Immature natural killer cell (primary cell): ENCODE results near the gene NTHL1. TPM values are rescaled to one million over a fixed set of nuclear protein-coding genes. Genes with fewer than 3 reads are reported as not detected.

ENCODE experiments used
- DNase-seq, 3 donors: peaks; one replicate each; pipeline ENCODE4 v3.0.0; 2022; ENCODE audit warnings: mixed read lengths in 1 of 3
- H3K27ac Mint-ChIP-seq, 6 donors: one replicate each; pipeline ENCODE4 v1.8.0; 2020; ENCODE audit warnings: mixed read lengths in 6 of 6, mild to moderate bottlenecking in 5 of 6, inconsistent platforms in 4 of 6, moderate library complexity in 3 of 6
- H3K27me3 Mint-ChIP-seq, 3 donors: one replicate each; pipeline ENCODE4 v1.8.0; 2020 to 2021; ENCODE audit warnings: low read depth in 3 of 3, mild to moderate bottlenecking in 3 of 3, mixed read lengths in 3 of 3, moderate library complexity in 3 of 3, inconsistent platforms in 1 of 3
- H3K36me3 Mint-ChIP-seq, 3 donors: one replicate each; pipeline ENCODE4 v1.8.0; 2020; ENCODE audit warnings: mixed read lengths in 3 of 3, inconsistent platforms in 2 of 3, mild to moderate bottlenecking in 2 of 3
- H3K4me1 Mint-ChIP-seq, 2 donors: one replicate each; pipeline ENCODE4 v1.8.0; 2020; ENCODE audit warnings: inconsistent platforms in 2 of 2, mild to moderate bottlenecking in 2 of 2, mixed read lengths in 2 of 2, moderate library complexity in 1 of 2
- H3K4me3 Mint-ChIP-seq, 5 donors: one replicate each; pipeline ENCODE4 v1.8.0; 2020; ENCODE audit warnings: mild to moderate bottlenecking in 5 of 5, mixed read lengths in 5 of 5, inconsistent platforms in 3 of 5, moderate library complexity in 3 of 5
- H3K9me3 Mint-ChIP-seq, 6 donors: one replicate each; pipeline ENCODE4 v1.8.0; 2020; ENCODE audit warnings: mild to moderate bottlenecking in 6 of 6, mixed read lengths in 6 of 6, inconsistent platforms in 4 of 6, moderate library complexity in 3 of 6
- polyA plus RNA-seq, 3 donors: library from polyadenylated mRNA; unstranded; fragments of 300-500 nt; fragmentation: Illumina TruSeq; gene quantifications; one replicate each; pipeline ENCODE4 v1.2.3, GENCODE V29; 2021

The NTHL1 gene
- polyA plus RNA-seq, 3 donors from 2014 or later: 26.4 to 31.6 (median 29.7) TPM

DNA sequence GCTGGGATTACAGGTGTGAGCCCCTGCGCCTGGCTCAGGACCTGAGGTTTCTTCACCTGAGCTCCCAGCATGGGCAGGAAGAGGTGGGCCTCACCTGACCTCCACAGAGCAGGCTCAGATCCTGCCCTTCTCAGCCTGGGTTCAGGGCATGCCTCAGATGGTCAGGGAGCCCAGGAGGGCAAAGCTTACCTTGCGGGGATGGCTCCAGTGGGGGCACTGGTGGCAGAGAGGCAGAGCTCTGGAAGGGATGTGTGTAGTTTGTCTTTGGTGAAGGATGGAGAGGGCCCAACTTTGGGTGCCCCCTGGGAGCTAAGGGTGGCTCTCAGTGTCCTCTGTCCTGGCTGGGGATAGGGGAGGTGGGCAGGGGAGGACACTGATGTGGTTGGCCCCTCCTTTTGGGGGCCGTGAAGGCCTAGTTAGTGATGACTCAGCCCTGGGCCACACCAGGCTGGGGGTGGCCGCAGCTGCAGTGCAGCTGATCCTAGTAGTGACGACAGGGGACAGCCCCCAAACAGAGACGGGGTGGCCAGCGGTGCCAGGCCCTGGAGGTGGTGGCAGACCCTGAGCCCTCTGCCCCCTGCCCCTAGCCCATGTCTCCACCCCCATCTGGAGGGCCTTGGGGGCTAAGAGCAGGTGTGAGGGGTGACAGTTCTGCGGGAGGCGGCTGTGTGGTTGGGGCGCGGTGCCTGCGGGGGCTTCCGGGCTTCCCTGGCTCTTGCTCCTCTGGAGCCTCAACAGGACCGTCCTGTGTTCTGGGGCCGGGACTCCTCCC lies 15.2 kb downstream of the NTHL1 start:
- Mint-ChIP-seq H3K4me3 (no peak overlapping the region), H3K36me3 (no peaks in the 10 kb centered on the region), H3K27me3 (peaks cover 0 to 7% (median 4%) of the 10 kb centered on the region in 3 donors), H3K4me1 (peaks cover 3 to 4% of the 10 kb centered on the region in 2 donors), H3K9me3 (no peaks in the 10 kb centered on the region), H3K27ac (no peak overlapping the region)
- DNase-seq: no peak

DNA sequence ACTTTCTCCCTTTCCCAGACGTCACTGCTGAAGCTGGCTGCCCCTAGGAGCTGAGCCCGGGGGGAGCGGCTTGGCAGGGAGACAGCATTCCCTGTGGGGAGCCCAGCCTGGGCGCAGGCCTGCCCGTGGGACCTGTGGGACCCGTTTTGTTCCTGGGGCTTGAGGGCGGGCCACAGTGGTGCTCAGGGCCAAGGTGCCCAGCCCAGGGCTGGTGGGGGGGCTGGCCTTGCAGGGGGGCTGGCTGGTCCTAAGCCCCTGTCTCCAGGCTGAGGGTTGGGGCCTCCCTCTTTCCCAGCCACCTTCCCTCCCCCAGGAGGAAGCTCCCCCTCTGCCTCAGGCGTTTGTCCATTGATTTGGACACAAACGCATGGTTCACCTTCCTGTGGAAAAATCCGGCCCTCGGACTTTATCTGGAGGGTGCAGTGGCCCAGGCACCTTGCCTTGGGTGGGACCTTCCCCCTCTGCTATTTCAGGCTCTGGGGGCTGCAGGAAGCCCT lies 16.5 kb downstream of the NTHL1 start:
- H3K4me3 Mint-ChIP-seq: no peak overlapping the region
- no peaks in the 10 kb centered on the region for H3K9me3 Mint-ChIP-seq
- no peak for DNase-seq
- no peaks in the 10 kb centered on the region for H3K36me3 Mint-ChIP-seq
- peaks cover 5% of the 10 kb centered on the region in 2 donors for H3K4me1 Mint-ChIP-seq
- H3K27ac Mint-ChIP-seq: no peak overlapping the region
- H3K27me3 Mint-ChIP-seq: peaks cover 0 to 5% (median 4%) of the 10 kb centered on the region in 3 donors

DNA sequence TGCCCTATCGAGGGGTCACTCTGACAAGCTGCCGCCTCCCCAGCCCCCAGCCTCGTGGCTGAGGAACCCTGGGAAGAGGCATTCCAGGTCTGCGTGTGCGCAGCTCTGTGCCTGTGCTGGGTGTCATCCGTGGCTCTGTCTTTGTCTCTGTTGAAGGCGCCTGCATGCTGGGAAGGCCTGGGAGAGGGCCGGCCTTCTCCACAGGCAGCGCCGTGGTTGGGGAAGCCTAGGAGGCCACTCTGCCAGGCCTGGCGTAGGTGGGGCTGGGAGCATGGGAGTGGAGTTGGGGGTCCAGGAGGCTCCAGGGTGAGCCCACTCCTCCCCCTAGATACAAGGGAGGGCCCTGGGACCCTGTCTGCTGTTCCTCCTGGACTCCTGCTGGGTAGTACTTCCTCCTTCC lies 17.6 kb downstream of the NTHL1 start:
- H3K4me1 Mint-ChIP-seq: peaks cover 5 to 6% of the 10 kb centered on the region in 2 donors
- no peaks in the 10 kb centered on the region for H3K36me3 Mint-ChIP-seq
- H3K4me3 Mint-ChIP-seq: no peak overlapping the region
- H3K27ac Mint-ChIP-seq: peak overlapping the region in 1 of 6 donors; percentile 12
- H3K27me3 Mint-ChIP-seq: peaks cover 0 to 5% (median 4%) of the 10 kb centered on the region in 3 donors
- DNase-seq: no peak
- H3K9me3 Mint-ChIP-seq: no peaks in the 10 kb centered on the region

DNA sequence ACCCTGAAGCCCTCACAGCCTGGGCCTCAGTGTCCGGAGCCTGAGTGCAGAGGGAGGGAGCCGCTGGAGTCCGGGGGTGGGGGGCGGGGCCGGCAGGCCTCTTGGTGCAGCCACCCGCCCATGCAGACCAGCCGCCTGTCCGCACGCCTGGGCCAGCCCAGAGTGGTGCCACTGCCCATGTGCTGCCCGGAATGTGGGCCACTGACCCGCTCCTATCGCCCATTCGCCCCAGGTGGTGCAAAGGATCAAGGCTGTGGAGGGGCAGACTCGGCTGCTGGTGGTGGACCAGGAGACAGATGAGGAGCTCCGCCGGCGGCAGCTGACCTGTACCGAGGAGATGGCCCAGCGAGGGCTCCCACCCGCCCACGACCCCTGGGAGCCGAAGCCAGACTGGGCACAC lies 18.3 kb downstream of the NTHL1 start:
- no peaks in the 10 kb centered on the region for H3K9me3 Mint-ChIP-seq
- no peak overlapping the region for H3K27ac Mint-ChIP-seq
- H3K27me3 Mint-ChIP-seq: peaks cover 0 to 4% (median 2%) of the 10 kb centered on the region in 3 donors
- H3K4me3 Mint-ChIP-seq: no peak overlapping the region
- H3K36me3 Mint-ChIP-seq: no peaks in the 10 kb centered on the region
- DNase-seq: no peak
- H3K4me1 Mint-ChIP-seq: peaks cover 7% of the 10 kb centered on the region in 2 donors

DNA sequence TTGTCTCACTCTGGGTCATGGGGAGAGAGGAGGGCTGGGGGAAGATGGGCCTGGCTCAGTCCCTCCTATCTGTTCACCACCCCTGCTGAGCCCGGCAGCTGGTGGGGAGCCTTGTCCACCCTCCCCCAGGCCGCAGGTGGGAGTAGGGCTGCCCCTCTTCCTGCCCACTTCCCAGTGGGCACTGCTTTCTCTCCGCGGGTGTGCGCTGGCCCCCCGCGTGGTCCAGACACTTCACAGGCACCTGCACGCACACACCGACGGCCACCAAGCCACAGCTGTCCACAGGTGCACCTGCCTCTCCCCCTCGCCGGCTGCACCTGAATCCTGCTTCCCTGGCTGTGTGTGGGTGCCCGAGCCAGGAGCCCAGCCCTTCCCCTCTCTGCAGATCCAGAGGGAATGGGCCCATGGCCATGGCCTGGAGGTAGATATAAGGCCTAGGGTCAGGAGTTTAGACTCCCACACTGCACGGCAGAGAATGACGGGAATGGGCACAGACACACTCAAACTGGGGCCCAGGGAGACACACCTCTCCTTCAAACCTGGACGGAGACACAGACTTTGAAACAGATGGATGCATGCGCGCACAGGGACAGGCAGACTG lies 18.9 kb downstream of the NTHL1 start:
- no peaks in the 10 kb centered on the region for H3K36me3 Mint-ChIP-seq
- no peak overlapping the region for H3K4me3 Mint-ChIP-seq
- no peak overlapping the region for H3K27ac Mint-ChIP-seq
- peaks cover 10 to 11% of the 10 kb centered on the region in 2 donors for H3K4me1 Mint-ChIP-seq
- no peak for DNase-seq
- no peaks in the 10 kb centered on the region for H3K9me3 Mint-ChIP-seq
- H3K27me3 Mint-ChIP-seq: peaks cover 0 to 4% (median 2%) of the 10 kb centered on the region in 3 donors

DNA sequence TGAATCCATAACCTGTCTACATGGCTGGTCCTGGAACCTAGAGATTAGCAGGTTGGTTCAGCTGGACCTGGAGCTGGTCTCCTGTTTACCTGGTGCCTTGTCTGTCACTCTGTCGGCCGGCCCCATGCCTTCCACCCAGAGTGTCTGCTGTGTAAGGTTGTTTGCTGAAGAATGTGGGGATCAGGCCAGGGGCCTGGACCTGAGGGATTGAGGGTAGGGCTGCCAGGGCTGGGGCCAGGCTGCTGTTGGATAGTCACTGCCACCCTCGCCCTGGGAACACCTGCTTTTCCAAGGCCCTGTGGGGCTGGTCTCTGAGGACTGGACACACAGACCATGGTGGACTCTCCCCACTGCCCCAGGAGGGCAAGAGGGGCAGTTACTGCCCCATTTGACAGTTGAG lies 19.5 kb downstream of the NTHL1 start:
- no peak overlapping the region for H3K27ac Mint-ChIP-seq
- H3K36me3 Mint-ChIP-seq: no peaks in the 10 kb centered on the region
- no peak for DNase-seq
- H3K27me3 Mint-ChIP-seq: peaks cover 2 to 5% (median 2%) of the 10 kb centered on the region in 3 donors
- H3K4me1 Mint-ChIP-seq: peaks cover 13 to 15% of the 10 kb centered on the region in 2 donors
- no peaks in the 10 kb centered on the region for H3K9me3 Mint-ChIP-seq
- H3K4me3 Mint-ChIP-seq: peak overlapping the region in 4 of 5 donors; percentile 79 to 86 (median 81)

DNA sequence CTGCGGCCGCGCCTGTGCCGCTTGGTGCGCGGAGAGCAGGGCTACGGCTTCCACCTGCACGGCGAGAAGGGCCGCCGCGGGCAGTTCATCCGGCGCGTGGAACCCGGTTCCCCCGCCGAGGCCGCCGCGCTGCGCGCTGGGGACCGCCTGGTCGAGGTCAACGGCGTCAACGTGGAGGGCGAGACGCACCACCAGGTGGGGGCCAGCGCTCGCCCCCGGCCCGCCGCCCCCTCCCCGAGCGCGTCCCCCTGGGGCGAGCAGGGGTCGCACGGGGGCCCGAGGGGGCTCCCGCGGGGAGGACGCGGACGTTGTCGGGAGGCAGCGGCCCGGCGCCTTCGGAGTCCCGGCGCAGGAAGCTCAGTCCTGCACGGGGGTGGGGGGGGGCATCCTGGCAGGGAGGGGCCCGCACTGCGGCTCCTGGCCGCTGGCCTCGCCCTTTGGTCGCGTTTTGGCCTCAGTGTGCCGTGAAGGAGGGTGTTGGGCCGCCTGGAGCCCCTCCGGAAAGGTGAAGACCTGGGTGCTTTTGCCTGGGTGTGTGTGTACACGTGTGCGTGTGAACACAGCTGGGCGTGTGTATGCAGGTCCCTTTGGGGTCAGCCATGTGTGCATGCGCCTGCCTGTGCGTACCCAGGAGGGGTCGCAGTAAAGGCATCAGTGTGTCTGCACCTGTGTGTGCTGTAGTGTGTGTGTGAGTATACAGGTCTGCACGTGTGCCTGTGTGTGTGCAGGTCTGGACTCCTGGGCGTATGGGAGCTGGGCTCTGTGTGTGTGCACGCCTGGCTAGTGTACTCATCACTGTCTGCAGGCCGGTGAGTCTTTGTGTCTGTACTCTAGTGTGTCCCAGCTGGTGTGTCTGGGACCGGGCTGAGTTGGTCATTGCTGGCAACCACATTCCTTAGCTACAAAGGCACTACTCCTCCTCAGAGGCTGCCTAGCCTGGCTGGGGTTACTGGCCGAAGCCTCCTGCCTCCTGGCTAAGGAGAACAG lies 20.3 kb downstream of the NTHL1 start:
- Mint-ChIP-seq H3K27me3 (peaks cover 4 to 10% (median 6%) of the 10 kb centered on the region in 3 donors), H3K4me3 (peak overlapping the region; percentile 79 to 86 (median 82)), H3K9me3 (no peaks in the 10 kb centered on the region), H3K36me3 (no peaks in the 10 kb centered on the region), H3K4me1 (peaks cover 19 to 20% of the 10 kb centered on the region in 2 donors), H3K27ac (peak overlapping the region in 2 of 6 donors; percentile 24 to 49)
- peak; percentile 14 to 28 (median 18) for DNase-seq

DNA sequence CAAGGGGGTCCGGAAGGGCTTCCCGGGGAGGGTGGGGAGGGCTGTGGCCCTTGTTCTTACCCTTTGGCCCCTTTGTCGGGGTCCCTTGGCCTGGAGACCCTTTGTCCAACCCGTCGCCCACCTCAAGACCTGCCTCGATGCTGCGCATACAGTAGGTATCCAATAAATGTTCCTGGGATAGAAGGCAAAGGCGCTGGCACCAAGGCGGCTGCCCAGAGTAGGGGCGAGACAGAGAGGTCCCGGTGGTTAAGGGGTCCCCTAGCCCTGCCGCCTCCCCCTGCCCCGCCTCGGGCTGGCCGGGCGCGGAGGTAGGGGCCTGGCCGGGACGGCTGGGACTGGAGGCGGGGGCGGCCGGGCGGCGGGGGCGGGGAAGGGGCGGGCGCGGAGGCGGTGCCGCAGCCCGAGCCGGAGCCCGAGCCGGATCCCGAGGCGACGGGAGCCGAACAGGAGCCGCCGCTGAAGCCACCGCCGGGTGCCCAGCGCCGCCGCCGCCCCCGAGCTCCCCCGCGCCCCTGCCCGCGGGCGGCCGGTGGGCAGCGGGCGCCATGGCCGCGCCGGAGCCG lies 21.1 kb downstream of the NTHL1 start, which contains the start of gene NHERF2:
NHERF2 (plus strand) TSS at position 442 of the 563 bp plus-strand sequence; CDS start at position 546, 104 bp downstream.
- H3K27me3 Mint-ChIP-seq: peaks cover 4 to 12% (median 6%) of the 10 kb centered on the region in 3 donors
- peak within 1 kb of the TSS in 3 of 6 donors; percentile 5 to 49 (median 24) for H3K27ac Mint-ChIP-seq
- H3K36me3 Mint-ChIP-seq: no peaks in the 10 kb centered on the region
- H3K4me1 Mint-ChIP-seq: peaks cover 19 to 20% of the 10 kb centered on the region in 2 donors
- peak in 2 of 3 donors; percentile 22 to 36 for DNase-seq
- peak within 1 kb of the TSS; percentile 79 to 86 (median 82) for H3K4me3 Mint-ChIP-seq
- H3K9me3 Mint-ChIP-seq: no peaks in the 10 kb centered on the region

DNA sequence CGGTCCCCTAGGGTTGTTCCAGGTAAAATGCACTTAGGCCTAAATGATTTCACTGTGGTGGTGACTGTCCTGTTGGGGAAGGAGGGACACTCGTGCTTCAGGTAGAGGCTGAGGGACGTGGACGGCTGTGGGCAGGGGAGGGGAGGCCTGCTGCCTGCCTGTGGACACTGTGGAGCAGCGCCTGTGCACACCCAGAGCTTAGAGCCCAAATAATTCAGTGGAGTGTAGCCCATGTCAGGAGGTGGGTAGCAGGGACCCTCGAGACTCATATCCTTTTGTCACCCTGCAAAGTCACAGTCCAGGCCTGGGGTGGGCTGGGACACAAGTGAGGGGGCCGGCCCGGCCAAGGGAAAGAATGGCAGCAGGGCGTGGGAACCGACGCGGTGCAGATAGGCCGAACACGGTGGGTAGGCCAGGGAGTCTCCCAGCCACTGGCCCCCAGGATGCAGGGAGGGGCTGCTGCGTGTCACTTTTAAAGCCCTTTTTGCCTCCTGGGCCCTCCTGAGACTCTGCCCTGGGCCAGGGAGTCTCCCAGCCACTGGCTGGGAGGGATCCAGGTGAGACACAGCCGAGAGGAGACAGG lies 21.7 kb downstream of the NTHL1 start:
- Mint-ChIP-seq H3K4me1 (peaks cover 19 to 20% of the 10 kb centered on the region in 2 donors), H3K27ac (peak overlapping the region in 1 of 6 donors; percentile 5), H3K9me3 (no peaks in the 10 kb centered on the region), H3K36me3 (no peaks in the 10 kb centered on the region), H3K27me3 (peaks cover 3 to 14% (median 6%) of the 10 kb centered on the region in 3 donors), H3K4me3 (peak overlapping the region; percentile 18 to 65 (median 53))
- DNase-seq: no peak

DNA sequence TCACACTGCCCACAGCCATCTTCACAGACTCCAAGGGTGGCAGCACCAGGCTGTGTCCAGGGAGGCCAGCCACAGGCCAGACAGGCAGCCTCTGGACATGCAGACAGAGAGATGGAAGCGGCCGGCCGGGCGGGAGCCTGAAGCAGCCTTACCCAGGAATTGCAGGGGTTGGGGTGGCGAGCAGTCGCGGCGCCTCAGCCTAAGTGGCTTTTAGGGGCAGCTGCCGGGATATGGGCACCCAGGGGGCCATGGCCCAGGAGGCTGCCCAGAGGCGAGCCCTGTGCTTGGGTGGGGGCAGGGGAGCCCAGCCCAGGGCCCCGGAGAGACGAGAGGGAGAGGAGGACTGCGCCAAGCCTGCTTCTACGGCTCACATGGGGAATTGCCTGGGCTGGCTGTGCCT lies 22.4 kb downstream of the NTHL1 start:
- Mint-ChIP-seq H3K36me3 (no peaks in the 10 kb centered on the region), H3K9me3 (no peaks in the 10 kb centered on the region), H3K4me1 (peaks cover 19 to 20% of the 10 kb centered on the region in 2 donors), H3K4me3 (peak overlapping the region in 2 of 5 donors; percentile 21 to 65), H3K27ac (no peak overlapping the region), H3K27me3 (peaks cover 3 to 14% (median 8%) of the 10 kb centered on the region in 3 donors)
- DNase-seq: no peak

DNA sequence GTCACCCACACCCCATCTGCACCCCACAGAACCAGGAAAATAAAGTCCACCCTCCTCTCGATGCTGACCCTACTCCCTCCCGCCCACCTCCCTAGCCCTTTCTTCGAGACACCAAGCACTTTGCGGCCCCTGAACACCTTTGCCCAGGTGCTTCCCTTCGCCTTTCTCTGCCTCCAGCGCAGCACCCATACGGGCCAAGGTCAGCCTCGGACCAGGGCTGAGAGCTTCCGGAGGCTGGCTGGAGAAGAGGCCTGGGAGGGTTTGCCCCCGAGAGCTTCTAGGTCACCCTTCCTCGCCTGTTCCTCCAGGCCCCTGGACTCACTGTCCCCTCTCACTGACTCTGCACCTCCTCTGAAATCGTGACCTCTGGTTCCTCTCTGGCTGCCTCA lies 23.6 kb downstream of the NTHL1 start:
- no peak for DNase-seq
- H3K4me3 Mint-ChIP-seq: peak overlapping the region in 3 of 5 donors; percentile 50 to 76 (median 69)
- H3K27me3 Mint-ChIP-seq: peaks cover 4 to 14% (median 8%) of the 10 kb centered on the region in 3 donors
- H3K36me3 Mint-ChIP-seq: no peaks in the 10 kb centered on the region
- peak overlapping the region; percentile 1 to 87 (median 64) for H3K27ac Mint-ChIP-seq
- H3K9me3 Mint-ChIP-seq: no peaks in the 10 kb centered on the region
- H3K4me1 Mint-ChIP-seq: peaks cover 19 to 20% of the 10 kb centered on the region in 2 donors

DNA sequence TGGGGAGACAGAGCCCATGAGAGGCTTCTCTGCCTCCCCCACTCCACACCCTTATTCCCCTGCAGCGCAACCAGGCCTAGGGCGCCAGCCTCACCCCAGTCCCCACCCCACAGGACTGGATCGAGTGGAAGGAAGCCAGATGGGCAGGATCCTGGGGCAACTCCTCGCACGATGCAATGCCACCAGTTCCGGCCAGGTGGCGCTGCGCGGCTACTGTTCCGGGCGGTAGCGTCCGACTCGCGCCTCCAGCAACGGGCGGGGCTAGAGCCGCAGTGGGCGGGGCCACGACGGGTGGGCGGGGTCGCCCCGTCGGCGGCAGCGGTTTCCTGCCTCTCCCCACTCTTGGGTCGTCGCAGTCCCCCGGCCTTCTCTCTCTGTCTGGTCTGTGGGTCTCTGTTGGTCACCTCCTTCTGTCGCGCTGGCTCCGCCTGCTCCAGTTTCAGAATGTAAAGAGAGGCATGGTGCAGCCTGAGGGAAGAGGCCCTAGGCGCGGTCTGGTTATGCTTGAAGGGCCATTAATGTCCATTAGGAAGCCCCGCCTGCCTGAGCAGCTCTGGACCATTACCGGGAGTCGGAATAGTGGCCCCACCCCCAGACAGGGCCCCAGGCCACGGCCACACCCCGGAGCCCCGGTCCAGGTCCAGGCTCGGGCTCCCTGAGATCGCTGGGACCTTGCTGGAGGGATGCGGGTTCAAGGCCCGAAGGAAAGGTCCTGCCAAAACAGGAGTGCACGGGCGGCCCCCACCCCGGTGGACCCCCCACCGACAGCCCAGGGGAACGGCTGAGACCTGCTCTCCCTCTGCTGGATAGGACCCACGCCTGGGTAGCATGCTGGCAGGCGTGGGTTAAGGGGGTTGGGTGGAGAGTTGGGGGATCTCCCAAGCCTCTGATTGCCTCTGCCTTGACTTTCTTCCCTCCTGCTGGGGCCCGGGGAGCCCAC lies 24.3 kb downstream of the NTHL1 start:
- peaks cover 8 to 16% (median 9%) of the 10 kb centered on the region in 3 donors for H3K27me3 Mint-ChIP-seq
- no peaks in the 10 kb centered on the region for H3K36me3 Mint-ChIP-seq
- peaks cover 19 to 20% of the 10 kb centered on the region in 2 donors for H3K4me1 Mint-ChIP-seq
- peak overlapping the region; percentile 72 to 84 (median 80) for H3K4me3 Mint-ChIP-seq
- DNase-seq: peak; percentile 93 to 95 (median 93)
- no peaks in the 10 kb centered on the region for H3K9me3 Mint-ChIP-seq
- H3K27ac Mint-ChIP-seq: peak overlapping the region; percentile 51 to 93 (median 86)
